ENCODE measurements around the gene EIF4G2. TPM values are rescaled to one million over a fixed set of nuclear protein-coding genes. Genes with fewer than 3 reads are reported as not detected.
A peak's percentile ranks its signal among the peaks of the same experiment; 100 is the strongest.

EIF4G2 gene
- total RNA-seq, 2 experiments from 2014 or later = 579 to 898 TPM

- ATAC-seq (no peak), DNase-seq (no peak)
- peaks cover 14% of the 10 kb centered on the region for H3K4me1 Mint-ChIP-seq
- peaks cover 33% of the 10 kb centered on the region for H3K36me3 Mint-ChIP-seq
- CTCF ChIA-PET = interaction anchor here (0.8 kb wide), 1 partner anchor 13 kb away, joined by 4 read pairs; no protein-coding TSS in a partner anchor
- no peak overlapping the region for H3K27ac Mint-ChIP-seq
- H3K4me3 Mint-ChIP-seq = no peak overlapping the region
- no peaks in the 10 kb centered on the region for H3K9me3 Mint-ChIP-seq (ENCODE audit: low read depth)
- H3K27me3 Mint-ChIP-seq = no peaks in the 10 kb centered on the region
These were observed 29.6 kb downstream of the EIF4G2 start for GRCh38 chr11:10779086-10779485.

GRCh38 chr11:10778217-10778970, 30.3 kb downstream of the EIF4G2 start:
- CTCF ChIA-PET = interaction anchor here (0.8 kb wide), 1 partner anchor 14 kb away, joined by 4 read pairs; no protein-coding TSS in a partner anchor
- Mint-ChIP-seq H3K4me3 (no peak overlapping the region), H3K4me1 (peaks cover 14% of the 10 kb centered on the region), H3K9me3 (ENCODE audit: low read depth) (no peaks in the 10 kb centered on the region), H3K27ac (no peak overlapping the region), H3K36me3 (peaks cover 37% of the 10 kb centered on the region), H3K27me3 (no peaks in the 10 kb centered on the region)
- ATAC-seq (no peak), DNase-seq (no peak)

DNA sequence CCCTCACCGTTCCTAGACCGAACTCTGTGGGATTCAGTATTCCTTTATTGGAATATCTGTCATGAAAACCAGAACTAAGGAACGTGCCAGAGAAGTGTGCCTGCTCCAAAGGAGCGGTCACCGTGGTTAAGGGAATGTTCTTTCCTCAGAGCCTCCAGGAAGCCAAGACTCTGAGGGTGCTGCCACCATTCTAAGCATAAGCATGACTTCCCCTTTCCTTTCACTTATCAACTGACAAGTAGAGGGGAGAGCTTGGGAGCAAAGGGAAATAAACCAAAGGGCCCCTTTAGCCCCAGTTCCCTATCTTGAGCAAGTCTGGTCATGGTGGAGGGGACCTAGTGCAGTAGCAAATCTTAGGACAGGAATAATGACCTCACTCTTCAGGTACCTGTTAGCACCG, 30.9 kb downstream of the EIF4G2 start:
- Mint-ChIP-seq H3K9me3 (ENCODE audit: low read depth) (no peaks in the 10 kb centered on the region), H3K27me3 (no peaks in the 10 kb centered on the region), H3K36me3 (peaks cover 43% of the 10 kb centered on the region), H3K27ac (no peak overlapping the region), H3K4me1 (peaks cover 14% of the 10 kb centered on the region), H3K4me3 (no peak overlapping the region)
- CTCF ChIA-PET = no interaction called here
- no peak for DNase-seq
- no peak for ATAC-seq

DNA sequence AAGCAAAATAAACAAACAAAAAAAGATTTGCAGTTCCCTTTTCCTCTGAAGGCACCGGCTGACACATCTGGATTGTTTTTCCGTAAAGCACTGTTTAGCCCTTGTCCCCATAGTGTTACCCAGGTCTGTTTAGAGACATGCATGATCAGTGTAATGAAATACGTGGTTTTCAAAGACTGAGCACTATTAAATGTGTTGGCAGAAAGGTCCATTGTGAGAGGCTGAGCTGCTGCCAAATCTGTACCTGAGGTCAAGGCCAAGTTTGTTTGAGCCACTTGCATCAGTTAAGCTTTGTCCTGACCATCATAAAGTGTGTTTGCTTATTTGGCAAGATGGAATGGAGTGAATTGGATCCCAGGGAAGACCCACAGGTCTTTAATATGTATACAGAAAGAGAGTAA, 31.3 kb downstream of the EIF4G2 start:
- no peaks in the 10 kb centered on the region for H3K9me3 Mint-ChIP-seq (ENCODE audit: low read depth)
- H3K4me3 Mint-ChIP-seq = no peak overlapping the region
- CTCF ChIA-PET = interaction anchor here (0.6 to 1.0 kb wide), 2 partner anchors 16 to 31 kb away, joined by 3 read pairs; partner anchors contain the start of gene EIF4G2
- DNase-seq (no peak), ATAC-seq (no peak)
- no peak overlapping the region for H3K27ac Mint-ChIP-seq
- H3K36me3 Mint-ChIP-seq = peaks cover 43% of the 10 kb centered on the region
- peaks cover 14% of the 10 kb centered on the region for H3K4me1 Mint-ChIP-seq
- no peaks in the 10 kb centered on the region for H3K27me3 Mint-ChIP-seq

DNA sequence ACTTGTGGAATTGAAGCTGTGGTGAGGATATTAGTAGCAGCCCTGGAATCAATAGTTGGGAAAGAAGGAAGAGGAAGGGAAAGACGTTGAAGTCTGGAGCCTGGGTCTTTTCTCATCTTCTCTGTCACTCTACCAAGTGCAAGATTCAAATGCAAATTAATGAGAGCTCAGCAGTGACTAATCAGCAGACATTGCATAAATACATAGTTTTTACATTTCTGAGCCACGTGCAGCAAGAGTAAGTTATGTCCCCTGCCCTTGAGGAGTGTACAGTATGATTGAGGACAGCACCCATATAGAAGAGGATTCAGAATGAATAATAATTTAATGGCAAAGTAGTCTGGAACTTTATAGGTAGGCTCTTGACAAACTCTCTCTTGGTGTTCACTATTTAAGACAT, 33.9 kb downstream of the EIF4G2 start:
- CTCF ChIA-PET = no interaction called here
- peaks cover 59% of the 10 kb centered on the region for H3K36me3 Mint-ChIP-seq
- no peak overlapping the region for H3K4me3 Mint-ChIP-seq
- peaks cover 14% of the 10 kb centered on the region for H3K4me1 Mint-ChIP-seq
- ATAC-seq (no peak), DNase-seq (no peak)
- no peak overlapping the region for H3K27ac Mint-ChIP-seq
- no peaks in the 10 kb centered on the region for H3K27me3 Mint-ChIP-seq
- H3K9me3 Mint-ChIP-seq (ENCODE audit: low read depth) = no peaks in the 10 kb centered on the region

DNA sequence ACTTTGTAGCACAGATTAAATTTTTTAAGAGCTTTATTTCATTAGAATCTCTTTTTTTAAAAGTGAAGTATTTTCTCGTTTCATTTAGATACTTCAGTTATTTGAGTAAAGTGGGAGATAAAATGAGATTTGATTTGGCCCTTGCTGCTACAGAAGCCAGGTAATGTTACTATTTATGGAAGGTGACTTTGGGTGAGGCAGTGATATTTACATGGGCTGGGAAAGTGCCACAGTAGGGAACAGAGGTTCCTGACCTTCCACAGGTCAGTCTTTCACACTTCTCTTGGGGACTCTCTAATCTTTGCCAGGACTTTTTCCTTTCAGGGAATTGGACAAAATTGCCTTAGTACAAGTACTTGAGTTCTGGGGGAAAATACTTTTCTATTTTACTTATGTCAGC, 37.3 kb downstream of the EIF4G2 start:
- H3K36me3 Mint-ChIP-seq = peaks cover 61% of the 10 kb centered on the region
- no peaks in the 10 kb centered on the region for H3K9me3 Mint-ChIP-seq (ENCODE audit: low read depth)
- peaks cover 2% of the 10 kb centered on the region for H3K4me1 Mint-ChIP-seq
- no peak overlapping the region for H3K4me3 Mint-ChIP-seq
- no peaks in the 10 kb centered on the region for H3K27me3 Mint-ChIP-seq
- ATAC-seq (no peak), DNase-seq (no peak)
- CTCF ChIA-PET = interaction anchor here (1.0 to 5.2 kb wide), 9 partner anchors 10 to 257 kb away, joined by 3 to 50 read pairs (median 7); no protein-coding TSS in a partner anchor
- H3K27ac Mint-ChIP-seq = no peak overlapping the region

GRCh38 chr11:10770626-10771254, 38.0 kb downstream of the EIF4G2 start:
- Mint-ChIP-seq H3K36me3 (peaks cover 62% of the 10 kb centered on the region), H3K27me3 (no peaks in the 10 kb centered on the region), H3K9me3 (ENCODE audit: low read depth) (no peaks in the 10 kb centered on the region), H3K4me1 (peaks cover 2% of the 10 kb centered on the region), H3K27ac (no peak overlapping the region), H3K4me3 (no peak overlapping the region)
- DNase-seq (peak; percentile 50), ATAC-seq (no peak)
- CTCF ChIA-PET = interaction anchor here (0.7 to 5.2 kb wide), 20 partner anchors 9 to 257 kb away, joined by 3 to 50 read pairs (median 4); partner anchors contain the start of gene CTR9

DNA sequence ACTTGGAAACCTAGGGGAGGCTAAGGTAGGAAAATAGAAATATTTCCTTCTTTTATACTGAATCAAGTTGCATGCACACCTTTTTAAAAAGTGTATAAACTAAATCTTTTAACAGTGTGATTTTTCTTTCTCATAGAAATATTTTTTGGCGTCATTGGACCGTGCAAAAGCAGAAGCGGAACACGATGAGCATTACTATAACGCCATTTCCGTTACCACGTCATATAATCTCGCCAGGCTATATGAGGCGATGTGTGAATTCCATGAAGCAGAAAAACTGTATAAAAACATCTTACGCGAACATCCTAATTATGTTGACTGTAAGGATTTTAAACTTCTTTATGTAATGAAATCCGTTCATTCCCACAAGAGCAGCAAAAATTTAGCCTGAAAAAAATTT, 44.3 kb downstream of the EIF4G2 start:
- Mint-ChIP-seq H3K9me3 (ENCODE audit: low read depth) (no peaks in the 10 kb centered on the region), H3K4me3 (no peak overlapping the region), H3K36me3 (peaks cover 53% of the 10 kb centered on the region), H3K27me3 (no peaks in the 10 kb centered on the region), H3K27ac (no peak overlapping the region), H3K4me1 (peaks cover 18% of the 10 kb centered on the region)
- DNase-seq = no peak
- CTCF ChIA-PET = interaction anchor here (1.6 kb wide), 1 partner anchor 9 kb away, joined by 4 read pairs; no protein-coding TSS in a partner anchor
- no peak for ATAC-seq

- no peak for DNase-seq
- ATAC-seq = no peak
- H3K4me1 Mint-ChIP-seq = peaks cover 18% of the 10 kb centered on the region
- no peak overlapping the region for H3K27ac Mint-ChIP-seq
- peaks cover 50% of the 10 kb centered on the region for H3K36me3 Mint-ChIP-seq
- H3K9me3 Mint-ChIP-seq (ENCODE audit: low read depth) = no peaks in the 10 kb centered on the region
- H3K4me3 Mint-ChIP-seq = no peak overlapping the region
- CTCF ChIA-PET = interaction anchor here (1.6 to 2.6 kb wide), 2 partner anchors 8 to 13 kb away, joined by 4 to 9 read pairs; partner anchors contain the start of gene CTR9
- H3K27me3 Mint-ChIP-seq = no peaks in the 10 kb centered on the region
These were observed 45.0 kb downstream of the EIF4G2 start for GRCh38 chr11:10763766-10764165.

- no peak for DNase-seq
- Mint-ChIP-seq H3K4me1 (peaks cover 18% of the 10 kb centered on the region), H3K36me3 (peaks cover 50% of the 10 kb centered on the region), H3K9me3 (ENCODE audit: low read depth) (no peaks in the 10 kb centered on the region), H3K27ac (no peak overlapping the region), H3K4me3 (no peak overlapping the region), H3K27me3 (no peaks in the 10 kb centered on the region)
- no peak for ATAC-seq
- CTCF ChIA-PET = interaction anchor here (1.2 to 2.6 kb wide), 3 partner anchors 8 to 38 kb away, joined by 3 to 9 read pairs (median 8); partner anchors contain the start of gene CTR9
These were observed 45.8 kb downstream of the EIF4G2 start for GRCh38 chr11:10762913-10763421.

GRCh38 chr11:10762185-10762584, 46.5 kb downstream of the EIF4G2 start:
- ATAC-seq (peak; percentile 45), DNase-seq (no peak)
- Mint-ChIP-seq H3K4me1 (peaks cover 18% of the 10 kb centered on the region), H3K9me3 (ENCODE audit: low read depth) (no peaks in the 10 kb centered on the region), H3K4me3 (no peak overlapping the region), H3K27ac (peak overlapping the region; percentile 61), H3K27me3 (no peaks in the 10 kb centered on the region), H3K36me3 (peaks cover 44% of the 10 kb centered on the region)
- CTCF ChIA-PET = interaction anchor here (1.0 to 2.6 kb wide), 4 partner anchors 8 to 38 kb away, joined by 3 to 9 read pairs (median 6); partner anchors contain the start of gene CTR9

- H3K4me3 Mint-ChIP-seq = no peak overlapping the region
- no peaks in the 10 kb centered on the region for H3K27me3 Mint-ChIP-seq
- peaks cover 16% of the 10 kb centered on the region for H3K4me1 Mint-ChIP-seq
- DNase-seq (no peak), ATAC-seq (no peak)
- no peak overlapping the region for H3K27ac Mint-ChIP-seq
- H3K9me3 Mint-ChIP-seq (ENCODE audit: low read depth) = no peaks in the 10 kb centered on the region
- peaks cover 44% of the 10 kb centered on the region for H3K36me3 Mint-ChIP-seq
- CTCF ChIA-PET = interaction anchor here (1.0 to 2.6 kb wide), 3 partner anchors 9 to 30 kb away, joined by 3 to 9 read pairs (median 8); partner anchors contain the start of gene CTR9
These were observed 47.5 kb downstream of the EIF4G2 start for GRCh38 chr11:10761085-10761698.

DNA sequence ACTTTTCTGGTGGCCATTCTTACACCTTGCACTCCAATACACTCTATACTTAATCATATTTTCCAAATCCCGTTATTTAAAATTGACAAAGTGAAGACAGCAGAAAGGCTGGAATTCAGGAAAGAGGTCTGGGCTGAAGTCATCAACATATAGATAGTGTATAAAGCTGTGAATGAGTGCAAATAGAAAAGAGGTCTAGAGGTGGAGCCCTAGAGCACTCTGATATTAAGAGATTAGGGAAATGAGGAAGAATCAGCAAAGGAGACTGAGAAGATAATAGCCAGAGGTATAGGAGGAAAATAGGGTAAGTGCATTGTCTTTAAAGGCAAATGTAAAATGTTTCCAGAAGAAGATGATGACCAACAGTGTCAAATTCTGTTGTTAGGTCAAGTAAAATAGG, 49.8 kb downstream of the EIF4G2 start:
- Mint-ChIP-seq H3K9me3 (ENCODE audit: low read depth) (no peaks in the 10 kb centered on the region), H3K4me3 (no peak overlapping the region), H3K4me1 (peaks cover 16% of the 10 kb centered on the region), H3K36me3 (peaks cover 38% of the 10 kb centered on the region), H3K27ac (no peak overlapping the region), H3K27me3 (no peaks in the 10 kb centered on the region)
- DNase-seq (no peak), ATAC-seq (no peak)
- CTCF ChIA-PET = no interaction called here
